ENCODE measurements around the gene CTNNBL1. TPM values are rescaled to one million over a fixed set of nuclear protein-coding genes. Genes with fewer than 3 reads are reported as not detected.

CTNNBL1 gene
- total RNA-seq, 1 donor, result 23.3 TPM

GRCh38 chr20:37725165-37725564 lies 31.3 kb downstream of the CTNNBL1 start:
- no peak overlapping the region for H3K4me3 ChIP-seq (ENCODE audit: low read depth, low read length)
- no peak for DNase-seq (ENCODE audit: low read depth)
- TF ChIP-seq CTCF (IDR thresholded peaks at IDR 0.05; ENCODE audit: insufficient read depth, low read depth, low read length), result no peak

- H3K4me3 ChIP-seq (ENCODE audit: low read depth, low read length), result no peak overlapping the region
- TF ChIP-seq CTCF (IDR thresholded peaks at IDR 0.05; ENCODE audit: insufficient read depth, low read depth, low read length), result no peak
- DNase-seq (ENCODE audit: low read depth), result no peak
Measured at GRCh38 chr20:37725855-37726254, 32.0 kb downstream of the CTNNBL1 start.

GRCh38 chr20:37726321-37726720 lies 32.5 kb downstream of the CTNNBL1 start:
- DNase-seq (ENCODE audit: low read depth), result no peak
- no peak for TF ChIP-seq CTCF (IDR thresholded peaks at IDR 0.05; ENCODE audit: insufficient read depth, low read depth, low read length)

GRCh38 chr20:37726971-37727956 lies 33.4 kb downstream of the CTNNBL1 start:
- H3K4me3 ChIP-seq (ENCODE audit: low read depth, low read length), result no peak overlapping the region
- peak; percentile 67 for DNase-seq (ENCODE audit: low read depth)
- no peak for TF ChIP-seq CTCF (IDR thresholded peaks at IDR 0.05; ENCODE audit: insufficient read depth, low read depth, low read length)

More at GRCh38 chr20:37726321-37726720, 32.5 kb downstream of the CTNNBL1 start:
- H3K4me3 ChIP-seq (ENCODE audit: low read depth, low read length), result no peak overlapping the region

GRCh38 chr20:37727957-37728634 lies 34.3 kb downstream of the CTNNBL1 start:
- DNase-seq (ENCODE audit: low read depth), result peak; percentile 37
- no peak overlapping the region for H3K4me3 ChIP-seq (ENCODE audit: low read depth, low read length)
- TF ChIP-seq CTCF (IDR thresholded peaks at IDR 0.05; ENCODE audit: insufficient read depth, low read depth, low read length), result no peak

- no peak for TF ChIP-seq CTCF (IDR thresholded peaks at IDR 0.05; ENCODE audit: insufficient read depth, low read depth, low read length)
- no peak overlapping the region for H3K4me3 ChIP-seq (ENCODE audit: low read depth, low read length)
- no peak for DNase-seq (ENCODE audit: low read depth)
Measured at GRCh38 chr20:37728635-37728983, 34.8 kb downstream of the CTNNBL1 start.

Data from fibroblast of villous mesenchyme (primary cell).